Neural progenitor cell (in vitro differentiated cells): ENCODE results near the gene AIFM2. TPM values are rescaled to one million over a fixed set of nuclear protein-coding genes. Genes with fewer than 3 reads are reported as not detected.

Experiments used
- DNase-seq: peaks from one replicate; pipeline ENCODE4 v3.0.0-alpha.2; 2016; ENCODE audit warnings: low spot score
- H2AFZ ChIP-seq: fragments of 200-600 bp; sonication (generic); replicated peaks from 2 replicates; pipeline ENCODE4 v1.6.1; 2016; ENCODE audit warnings: antibody characterized with exemption
- H3F3A ChIP-seq: fragments of 200-600 bp; sonication (generic); 2 replicates; pipeline ENCODE4 v1.6.1; 2016; ENCODE audit warnings: antibody characterized with exemption, low read depth
- H3K27ac ChIP-seq: fragments of 200-600 bp; sonication (generic); 2 replicates; pipeline ENCODE4 v1.5.1; 2016; ENCODE audit warnings: mild to moderate bottlenecking
- H3K27me3 ChIP-seq: fragments of 200-600 bp; sonication (generic); 2 replicates; pipeline ENCODE4 v1.6.1; 2016; ENCODE audit warnings: mild to moderate bottlenecking, moderate library complexity
- H3K36me3 ChIP-seq: fragments of 200-600 bp; sonication (generic); 2 replicates; pipeline ENCODE4 v1.5.1; 2016
- H3K4me1 ChIP-seq: fragments of 200-600 bp; sonication (generic); 2 replicates; pipeline ENCODE4 v1.6.1; 2016; ENCODE audit warnings: mixed run types
- H3K4me2 ChIP-seq: fragments of 200-600 bp; sonication (generic); 2 replicates; pipeline ENCODE4 v1.6.1; 2016
- H3K4me3 ChIP-seq: fragments of 200-600 bp; sonication (generic); 2 replicates; pipeline ENCODE4 v1.5.1; 2016
- H3K79me2 ChIP-seq: fragments of 200-600 bp; sonication (generic); 2 replicates; pipeline ENCODE4 v1.6.1; 2016; ENCODE audit warnings: low read depth
- H3K9ac ChIP-seq: fragments of 200-600 bp; sonication (generic); 2 replicates; pipeline ENCODE4 v1.6.1; 2016
- H3K9me3 ChIP-seq: fragments of 200-600 bp; sonication (generic); 2 replicates; pipeline ENCODE4 v1.5.1; 2016; ENCODE audit warnings: low read depth
- H4K20me1 ChIP-seq: fragments of 200-600 bp; sonication (generic); 2 replicates; pipeline ENCODE4 v1.6.1; 2016; ENCODE audit warnings: low read depth
- H3K27ac Mint-ChIP-seq: 3 replicates; pipeline ENCODE4 v1.8.0; 2021; ENCODE audit warnings: mixed read lengths
- H3K27me3 Mint-ChIP-seq: 2 replicates; pipeline ENCODE4 v1.8.0; 2022; ENCODE audit warnings: low read depth, mild to moderate bottlenecking, inconsistent platforms, moderate library complexity, mixed read lengths; ENCODE audit not compliant: insufficient read depth
- H3K36me3 Mint-ChIP-seq: 3 replicates; pipeline ENCODE4 v1.8.0; 2021; ENCODE audit warnings: mixed read lengths
- H3K4me1 Mint-ChIP-seq: 3 replicates; pipeline ENCODE4 v1.8.0; 2021; ENCODE audit warnings: mixed read lengths
- H3K4me3 Mint-ChIP-seq: 3 replicates; pipeline ENCODE4 v1.8.0; 2021; ENCODE audit warnings: mild to moderate bottlenecking, moderate library complexity, mixed read lengths
- H3K9me3 Mint-ChIP-seq: 3 replicates; pipeline ENCODE4 v1.8.0; 2020; ENCODE audit warnings: mixed read lengths
- EZH2 ChIP-seq: fragments of 200-600 bp; sonication (generic); IDR thresholded peaks from 2 replicates; pipeline ENCODE4 v1.6.1; 2017; ENCODE audit warnings: antibody characterized with exemption, mild to moderate bottlenecking, moderate library complexity
- EZH2phosphoT487 ChIP-seq: fragments of 200-600 bp; sonication (generic); IDR thresholded peaks from 2 replicates; pipeline ENCODE4 v1.6.1; 2017; ENCODE audit warnings: antibody characterized with exemption
- total RNA-seq: library from RNA; depleted of rRNA; stranded (reverse); fragments of >200 nt; gene quantifications from 2 replicates; pipeline ENCODE4 v1.2.3, GENCODE V29; 2015; ENCODE audit warnings: low replicate concordance
- TF ChIP-seq, protein P1 (sequence below): fragments of 200-600 bp; sonication (generic); IDR thresholded peaks from 2 replicates; pipeline ENCODE4 v1.5.1; 2017; ENCODE audit warnings: antibody characterized with exemption, mild to moderate bottlenecking

The AIFM2 gene
- total RNA-seq, 1 donor from 2014 or later, result 1.1 TPM

DNA sequence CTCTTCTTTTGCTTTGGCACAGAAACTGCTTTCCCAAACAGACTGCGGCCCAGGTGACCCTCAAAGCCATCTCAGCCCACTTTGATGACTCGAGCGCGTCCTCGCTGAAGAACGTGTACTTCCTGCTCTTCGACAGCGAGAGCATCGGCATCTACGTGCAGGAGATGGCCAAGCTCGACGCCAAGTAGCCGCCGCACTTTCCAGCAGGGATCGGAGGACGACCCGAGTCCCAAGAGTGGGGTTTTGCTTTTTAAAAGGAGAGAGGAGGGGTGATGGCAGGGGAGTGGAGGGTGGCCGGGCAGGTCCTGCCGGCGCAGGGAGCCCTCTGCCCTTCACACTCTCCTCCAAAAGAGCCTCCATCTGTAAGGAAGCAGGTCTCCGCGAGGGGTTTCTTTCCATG is 21.1 kb downstream of the AIFM2 start:
- H3K4me1 Mint-ChIP-seq, result no peaks in the 10 kb centered on the region
- Histone ChIP-seq H3K79me2 (no peaks in the 10 kb centered on the region), H3K9me3 (no peaks in the 10 kb centered on the region), H3K4me1 (no peaks in the 10 kb centered on the region), H3F3A (no peaks in the 10 kb centered on the region), H3K27ac (no peak overlapping the region), H3K4me3 (no peak overlapping the region), H3K9ac (no peak overlapping the region), H4K20me1 (no peaks in the 10 kb centered on the region), H3K36me3 (no peaks in the 10 kb centered on the region), H3K27me3 (no peaks in the 10 kb centered on the region), H2AFZ (no peak overlapping the region), H3K4me2 (no peak overlapping the region)
- no peak overlapping the region for H3K27ac Mint-ChIP-seq
- TF ChIP-seq, protein P1, sequence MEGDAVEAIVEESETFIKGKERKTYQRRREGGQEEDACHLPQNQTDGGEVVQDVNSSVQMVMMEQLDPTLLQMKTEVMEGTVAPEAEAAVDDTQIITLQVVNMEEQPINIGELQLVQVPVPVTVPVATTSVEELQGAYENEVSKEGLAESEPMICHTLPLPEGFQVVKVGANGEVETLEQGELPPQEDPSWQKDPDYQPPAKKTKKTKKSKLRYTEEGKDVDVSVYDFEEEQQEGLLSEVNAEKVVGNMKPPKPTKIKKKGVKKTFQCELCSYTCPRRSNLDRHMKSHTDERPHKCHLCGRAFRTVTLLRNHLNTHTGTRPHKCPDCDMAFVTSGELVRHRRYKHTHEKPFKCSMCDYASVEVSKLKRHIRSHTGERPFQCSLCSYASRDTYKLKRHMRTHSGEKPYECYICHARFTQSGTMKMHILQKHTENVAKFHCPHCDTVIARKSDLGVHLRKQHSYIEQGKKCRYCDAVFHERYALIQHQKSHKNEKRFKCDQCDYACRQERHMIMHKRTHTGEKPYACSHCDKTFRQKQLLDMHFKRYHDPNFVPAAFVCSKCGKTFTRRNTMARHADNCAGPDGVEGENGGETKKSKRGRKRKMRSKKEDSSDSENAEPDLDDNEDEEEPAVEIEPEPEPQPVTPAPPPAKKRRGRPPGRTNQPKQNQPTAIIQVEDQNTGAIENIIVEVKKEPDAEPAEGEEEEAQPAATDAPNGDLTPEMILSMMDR, result no peak
- TF ChIP-seq EZH2phosphoT487, result no peak
- no peak for DNase-seq
- peaks cover 25% of the 10 kb centered on the region for H3K36me3 Mint-ChIP-seq
- no peaks in the 10 kb centered on the region for H3K9me3 Mint-ChIP-seq
- H3K4me3 Mint-ChIP-seq, result no peak overlapping the region
- peaks cover 2% of the 10 kb centered on the region for H3K27me3 Mint-ChIP-seq

DNA sequence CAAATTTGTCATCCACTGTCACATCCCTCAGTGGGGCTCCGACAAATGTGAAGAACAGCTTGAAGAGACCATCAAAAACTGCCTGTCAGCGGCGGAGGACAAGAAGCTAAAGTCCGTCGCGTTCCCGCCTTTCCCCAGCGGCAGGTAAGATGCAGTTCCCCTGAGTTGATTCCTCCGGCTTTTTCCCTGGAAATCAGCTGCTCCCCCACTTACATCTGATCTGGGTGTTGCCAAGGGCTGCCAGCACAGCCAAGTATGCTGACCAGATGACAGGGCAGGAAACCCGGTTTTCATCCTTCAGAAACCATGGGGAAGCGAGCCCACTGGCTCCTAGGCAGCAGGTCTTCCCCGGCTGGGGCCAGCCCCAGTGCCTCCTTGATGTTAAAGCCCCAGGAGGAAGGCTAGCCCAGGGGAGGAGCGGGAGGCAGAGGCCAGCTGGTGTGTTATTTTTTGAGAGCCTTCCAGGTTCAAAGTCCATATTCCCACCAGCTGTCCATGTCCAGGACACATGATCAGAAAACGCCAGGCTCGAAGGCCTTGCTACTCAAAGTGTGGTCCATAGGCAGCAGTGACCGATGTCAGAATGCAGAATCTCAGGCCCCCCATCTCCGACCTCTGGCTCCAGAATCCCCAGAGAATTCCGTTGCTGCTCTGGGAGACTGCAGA is 23.4 kb downstream of the AIFM2 start:
- no peak overlapping the region for H2AFZ ChIP-seq
- H3K4me1 ChIP-seq, result peaks cover 9% of the 10 kb centered on the region
- Mint-ChIP-seq H3K27me3 (peaks cover 4% of the 10 kb centered on the region), H3K36me3 (peaks cover 35% of the 10 kb centered on the region), H3K4me3 (no peak overlapping the region), H3K4me1 (peaks cover 12% of the 10 kb centered on the region), H3K27ac (no peak overlapping the region), H3K9me3 (no peaks in the 10 kb centered on the region)
- H3K27ac ChIP-seq, result no peak overlapping the region
- no peaks in the 10 kb centered on the region for H3K9me3 ChIP-seq
- H3K4me2 ChIP-seq, result no peak overlapping the region
- no peaks in the 10 kb centered on the region for H3F3A ChIP-seq
- no peak overlapping the region for H3K4me3 ChIP-seq
- TF ChIP-seq, protein P1, result no peak
- TF ChIP-seq EZH2phosphoT487 (no peak), EZH2 (no peak)
- H3K79me2 ChIP-seq, result no peaks in the 10 kb centered on the region
- no peak overlapping the region for H3K9ac ChIP-seq
- H3K27me3 ChIP-seq, result no peaks in the 10 kb centered on the region
- H3K36me3 ChIP-seq, result no peaks in the 10 kb centered on the region
- H4K20me1 ChIP-seq, result no peaks in the 10 kb centered on the region
- DNase-seq, result no peak

DNA sequence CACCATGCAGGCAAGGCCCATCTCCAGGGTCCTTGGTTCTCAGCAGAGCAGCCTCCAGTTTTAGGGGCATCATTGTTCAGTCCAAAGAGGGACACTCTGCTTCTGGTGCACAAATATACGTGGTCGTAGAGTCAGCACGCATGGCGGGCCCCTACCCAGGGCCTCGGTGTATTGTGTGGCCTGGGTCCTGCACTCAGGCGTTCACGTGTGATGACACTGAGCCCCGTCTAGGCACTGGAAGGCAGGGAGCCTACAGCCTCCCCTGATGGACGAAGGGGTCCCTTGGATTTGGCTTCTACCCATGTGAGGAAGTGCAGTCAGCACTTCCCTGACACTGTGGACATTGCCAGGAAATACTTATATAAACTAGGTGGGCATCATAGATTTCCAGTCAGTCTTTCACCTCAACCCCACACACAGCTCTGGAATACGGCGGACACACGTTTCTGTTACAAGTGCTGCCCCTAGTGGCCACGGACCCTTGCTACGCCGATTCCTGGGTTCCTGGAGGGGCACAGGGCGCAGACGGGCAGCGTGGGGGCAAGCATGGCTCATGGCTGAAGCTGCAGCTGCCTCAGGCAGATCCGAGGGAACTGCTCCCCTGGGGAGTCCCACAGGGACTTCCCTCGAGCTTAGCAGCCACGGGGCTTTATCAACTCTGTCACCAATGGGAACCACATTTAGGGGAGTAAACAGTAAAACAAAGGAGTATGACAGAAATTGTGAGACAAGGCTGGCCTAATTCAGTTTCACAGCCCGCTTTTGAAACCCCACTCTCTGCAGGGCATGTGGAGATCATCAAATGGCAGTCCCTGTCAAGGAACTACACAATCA is 25.4 kb downstream of the AIFM2 start:
- Histone ChIP-seq H3K4me1 (peaks cover 9% of the 10 kb centered on the region), H3F3A (no peaks in the 10 kb centered on the region), H2AFZ (no peak overlapping the region), H3K4me3 (no peak overlapping the region), H3K27ac (no peak overlapping the region), H4K20me1 (no peaks in the 10 kb centered on the region), H3K4me2 (no peak overlapping the region), H3K36me3 (peaks cover 4% of the 10 kb centered on the region), H3K9ac (no peak overlapping the region), H3K27me3 (no peaks in the 10 kb centered on the region), H3K9me3 (no peaks in the 10 kb centered on the region), H3K79me2 (no peaks in the 10 kb centered on the region)
- peak; percentile 76 for DNase-seq
- Mint-ChIP-seq H3K27ac (no peak overlapping the region), H3K9me3 (no peaks in the 10 kb centered on the region), H3K4me3 (peak overlapping the region; percentile 35), H3K4me1 (peaks cover 12% of the 10 kb centered on the region), H3K36me3 (peaks cover 31% of the 10 kb centered on the region), H3K27me3 (peaks cover 4% of the 10 kb centered on the region)
- TF ChIP-seq EZH2phosphoT487, result no peak
- TF ChIP-seq, protein P1, result peak; percentile 76
